ENCODE data around the gene CCDC32.
"Not testable (repeated sequence)": the region's sequence is repeated elsewhere in the genome, so short reads cannot be mapped to it uniquely, and the experiment has no call there.

The CCDC32 gene

GRCh38 chr15:40564591-40565332 lies at the start of gene CCDC32:
Gene CCDC32 (minus strand): TSS chr15:40565042. CDS start chr15:40563015, 2,027 bp downstream.
- DNase-seq = peak; percentile 93

- no peak for DNase-seq
Observed at GRCh38 chr15:40613080-40613479, 48.2 kb upstream of the CCDC32 start.

GRCh38 chr15:40603935-40604334 lies 39.1 kb upstream of the CCDC32 start:
- DNase-seq = no peak

- DNase-seq = no peak
Observed at GRCh38 chr15:40600956-40601355, 36.1 kb upstream of the CCDC32 start.

GRCh38 chr15:40598672-40599071 lies 33.8 kb upstream of the CCDC32 start:
- no peak for DNase-seq

GRCh38 chr15:40598126-40598525 lies 33.3 kb upstream of the CCDC32 start:
- no peak for DNase-seq

- DNase-seq = no peak
Observed at GRCh38 chr15:40597024-40597423, 32.2 kb upstream of the CCDC32 start.

- peak; percentile 59 for DNase-seq
Observed at GRCh38 chr15:40595773-40596172, 30.9 kb upstream of the CCDC32 start.

- no peak for DNase-seq
Observed at GRCh38 chr15:40595219-40595618, 30.4 kb upstream of the CCDC32 start.

GRCh38 chr15:40594429-40594836 lies 29.6 kb upstream of the CCDC32 start:
- peak; percentile 59 for DNase-seq

GRCh38 chr15:40593588-40594428 lies 29.0 kb upstream of the CCDC32 start, which contains the start of gene KNL1:
Gene KNL1 (plus strand): TSS chr15:40594249. CDS start chr15:40602932, 8,683 bp downstream.
- DNase-seq = peak; percentile 82

GRCh38 chr15:40593165-40593564 lies 28.3 kb upstream of the CCDC32 start:
- no peak for DNase-seq

GRCh38 chr15:40591389-40591788 lies 26.5 kb upstream of the CCDC32 start:
- no peak for DNase-seq

- no peak for DNase-seq
Observed at GRCh38 chr15:40590667-40591050, 25.8 kb upstream of the CCDC32 start.

GRCh38 chr15:40584191-40584590 lies 19.3 kb upstream of the CCDC32 start:
- no peak for DNase-seq

- no peak for DNase-seq
Observed at GRCh38 chr15:40582726-40583246, 17.9 kb upstream of the CCDC32 start.

- DNase-seq = not testable (repeated sequence)
Observed at GRCh38 chr15:40581796-40582195, 17.0 kb upstream of the CCDC32 start.

GRCh38 chr15:40578892-40579291 lies 14.1 kb upstream of the CCDC32 start:
- DNase-seq = no peak

- DNase-seq = not testable (repeated sequence)
Observed at GRCh38 chr15:40576914-40577313, 12.1 kb upstream of the CCDC32 start.

- DNase-seq = no peak
Observed at GRCh38 chr15:40575113-40575512, 10.3 kb upstream of the CCDC32 start.

- peak; percentile 75 for DNase-seq
Observed at GRCh38 chr15:40569129-40569953, 4.5 kb upstream of the CCDC32 start, which contains the start of gene RPUSD2. Gene RPUSD2 (plus strand): TSS chr15:40569299. CDS start chr15:40569338, 39 bp downstream.

- DNase-seq = no peak
Observed at GRCh38 chr15:40567111-40567510, 2.3 kb upstream of the CCDC32 start.

All from NCI-H1105 treated with DMSO at 0.1 percent for 48 hours (cell line).